HL-60/S4 (cell line): ENCODE data around the gene CASR.
"Not testable (repeated sequence)": the region's sequence is repeated elsewhere in the genome, so short reads cannot be mapped to it uniquely, and the experiment has no call there.

Experiments used
- in situ Hi-C: fragments of 300-500 bp; cut with MboI; formaldehyde crosslinking; loops from 2 replicates; pipeline ENCODE4 v1.14.3; 2022; ENCODE audit warnings: low sequenced_read_pairs

Gene CASR, protein sequence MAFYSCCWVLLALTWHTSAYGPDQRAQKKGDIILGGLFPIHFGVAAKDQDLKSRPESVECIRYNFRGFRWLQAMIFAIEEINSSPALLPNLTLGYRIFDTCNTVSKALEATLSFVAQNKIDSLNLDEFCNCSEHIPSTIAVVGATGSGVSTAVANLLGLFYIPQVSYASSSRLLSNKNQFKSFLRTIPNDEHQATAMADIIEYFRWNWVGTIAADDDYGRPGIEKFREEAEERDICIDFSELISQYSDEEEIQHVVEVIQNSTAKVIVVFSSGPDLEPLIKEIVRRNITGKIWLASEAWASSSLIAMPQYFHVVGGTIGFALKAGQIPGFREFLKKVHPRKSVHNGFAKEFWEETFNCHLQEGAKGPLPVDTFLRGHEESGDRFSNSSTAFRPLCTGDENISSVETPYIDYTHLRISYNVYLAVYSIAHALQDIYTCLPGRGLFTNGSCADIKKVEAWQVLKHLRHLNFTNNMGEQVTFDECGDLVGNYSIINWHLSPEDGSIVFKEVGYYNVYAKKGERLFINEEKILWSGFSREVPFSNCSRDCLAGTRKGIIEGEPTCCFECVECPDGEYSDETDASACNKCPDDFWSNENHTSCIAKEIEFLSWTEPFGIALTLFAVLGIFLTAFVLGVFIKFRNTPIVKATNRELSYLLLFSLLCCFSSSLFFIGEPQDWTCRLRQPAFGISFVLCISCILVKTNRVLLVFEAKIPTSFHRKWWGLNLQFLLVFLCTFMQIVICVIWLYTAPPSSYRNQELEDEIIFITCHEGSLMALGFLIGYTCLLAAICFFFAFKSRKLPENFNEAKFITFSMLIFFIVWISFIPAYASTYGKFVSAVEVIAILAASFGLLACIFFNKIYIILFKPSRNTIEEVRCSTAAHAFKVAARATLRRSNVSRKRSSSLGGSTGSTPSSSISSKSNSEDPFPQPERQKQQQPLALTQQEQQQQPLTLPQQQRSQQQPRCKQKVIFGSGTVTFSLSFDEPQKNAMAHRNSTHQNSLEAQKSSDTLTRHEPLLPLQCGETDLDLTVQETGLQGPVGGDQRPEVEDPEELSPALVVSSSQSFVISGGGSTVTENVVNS

DNA sequence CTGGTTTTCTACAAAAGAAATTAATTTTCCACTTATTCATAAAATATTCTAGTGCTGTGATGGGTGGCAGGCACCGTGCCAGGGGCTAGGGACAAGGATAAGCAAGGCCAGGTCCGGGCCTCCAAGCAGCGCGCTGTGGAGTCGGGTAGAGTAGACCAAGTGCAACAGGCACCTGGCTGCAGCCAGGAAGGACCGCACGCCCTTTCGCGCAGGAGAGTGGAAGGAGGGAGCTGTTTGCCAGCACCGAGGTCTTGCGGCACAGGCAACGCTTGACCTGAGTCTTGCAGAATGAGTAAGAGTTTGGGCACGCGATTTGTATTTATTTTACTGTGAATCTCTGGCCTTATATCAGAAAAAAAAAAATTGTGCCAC, at the start of gene CASR:
TSS of gene CASR (plus strand) at position 148 of the 372 bp plus-strand sequence. CDS start 70,522 bp downstream, outside the sequence.
- in situ Hi-C loops = no loop called here

DNA sequence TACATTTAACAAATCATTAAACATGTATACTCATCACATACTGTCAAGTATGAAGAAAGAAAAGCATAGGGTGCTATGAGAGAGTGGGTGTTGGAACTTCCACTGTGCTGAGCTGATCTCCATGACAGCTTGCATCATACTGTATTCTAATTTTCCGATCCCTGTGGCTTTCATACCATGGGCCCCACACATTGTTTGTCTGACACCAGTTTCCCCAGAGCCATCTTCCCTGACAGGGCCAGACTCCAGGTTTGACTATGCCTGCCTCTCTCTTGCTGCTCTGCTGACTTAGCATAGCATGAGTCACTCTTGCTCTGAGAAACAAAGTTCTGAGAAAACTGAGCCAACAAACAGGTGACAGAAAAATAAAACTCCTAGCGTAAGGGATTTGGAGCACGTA, 37.0 kb upstream of the CASR start:
- in situ Hi-C loops = no loop called here

DNA sequence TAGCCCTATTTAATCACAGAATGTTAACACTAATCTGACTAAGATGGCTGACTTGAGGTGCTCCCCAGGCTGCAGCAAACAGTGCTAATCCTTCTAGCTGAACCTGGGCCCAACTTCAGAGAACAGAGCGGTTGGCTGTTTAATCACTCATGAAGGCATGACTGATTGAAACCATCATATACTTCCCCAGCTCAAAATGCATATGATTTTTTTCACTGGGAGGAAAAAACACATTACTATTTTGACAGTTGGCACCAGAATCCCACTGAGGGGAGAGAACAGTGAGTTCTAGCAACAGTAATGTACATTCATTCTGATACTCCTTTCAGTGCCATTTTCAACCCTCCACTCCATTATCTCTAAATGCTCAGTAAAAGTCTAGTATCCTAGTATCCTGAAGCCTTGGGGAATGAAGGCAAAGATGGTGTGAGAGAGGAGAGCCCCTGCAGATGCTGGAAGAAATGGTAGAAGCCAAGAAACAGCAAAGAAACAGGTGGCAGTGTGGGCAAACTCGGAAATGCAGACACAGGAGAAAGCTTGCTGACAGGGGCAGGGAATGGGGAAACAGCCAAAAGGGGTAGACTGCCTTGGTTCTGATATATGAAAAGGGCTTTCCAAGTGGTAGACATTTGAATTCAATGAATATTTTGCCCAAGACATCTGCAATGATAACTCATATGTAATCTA, 34.4 kb upstream of the CASR start:
- in situ Hi-C loops = no loop called here

DNA sequence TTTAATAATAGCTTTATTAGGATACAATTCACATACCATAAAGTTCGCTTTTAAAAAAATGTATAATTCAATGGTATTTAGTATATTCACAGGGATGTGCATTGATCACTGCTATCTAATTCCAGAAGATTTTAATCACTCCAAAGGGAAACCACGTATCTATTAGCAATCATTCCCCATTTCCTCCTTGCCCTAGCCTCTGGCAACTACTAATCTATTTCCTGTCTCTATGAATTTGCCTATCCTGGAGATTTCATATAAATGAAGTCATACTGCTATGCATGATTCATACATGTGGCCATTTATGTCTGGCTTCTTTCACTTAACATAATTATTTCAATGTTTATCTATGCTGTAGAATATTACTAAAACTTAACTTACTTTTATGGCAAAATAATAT, 32.0 kb upstream of the CASR start:
- in situ Hi-C loops = no loop called here

DNA sequence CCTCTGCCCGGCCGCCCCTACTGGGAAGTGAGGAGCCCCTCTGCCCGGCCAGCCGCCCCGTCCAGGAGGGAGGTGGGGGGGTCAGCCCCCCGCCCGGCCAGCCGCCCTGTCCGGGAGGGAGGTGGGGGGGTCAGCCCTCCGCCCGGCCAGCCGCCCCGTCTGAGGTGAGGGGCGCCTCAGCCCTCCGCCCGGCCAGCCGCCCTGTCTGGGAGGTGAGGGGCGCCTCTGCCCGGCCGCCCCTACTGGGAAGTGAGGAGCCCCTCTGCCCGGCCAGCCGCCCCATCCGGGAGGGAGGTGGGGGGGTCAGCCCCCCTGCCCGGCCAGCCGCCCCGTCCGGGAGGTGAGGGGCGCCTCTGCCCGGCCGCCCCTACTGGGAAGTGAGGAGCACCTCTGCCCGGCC, 18.5 kb upstream of the CASR start:
- in situ Hi-C loops = not testable (repeated sequence)

DNA sequence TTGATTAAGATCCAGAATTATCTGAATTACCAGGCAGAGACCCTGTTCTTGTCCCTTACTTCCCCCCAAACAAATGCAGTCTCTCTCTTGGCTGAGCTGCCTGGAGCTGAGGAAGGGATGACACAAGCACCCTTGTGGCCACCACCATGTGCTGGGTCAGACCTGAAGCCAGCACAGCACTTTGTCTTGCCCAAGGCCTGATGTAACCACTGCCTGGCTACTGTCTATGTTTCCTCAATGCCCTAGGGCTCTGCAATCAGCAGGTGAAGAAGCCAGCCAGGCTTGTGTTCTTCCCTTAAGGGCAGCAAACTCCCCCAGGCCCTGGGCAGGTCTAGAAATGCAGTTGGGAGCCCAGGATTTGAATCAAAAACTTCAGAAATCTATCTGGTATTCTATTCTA, 15.8 kb upstream of the CASR start:
- in situ Hi-C loops = no loop called here

DNA sequence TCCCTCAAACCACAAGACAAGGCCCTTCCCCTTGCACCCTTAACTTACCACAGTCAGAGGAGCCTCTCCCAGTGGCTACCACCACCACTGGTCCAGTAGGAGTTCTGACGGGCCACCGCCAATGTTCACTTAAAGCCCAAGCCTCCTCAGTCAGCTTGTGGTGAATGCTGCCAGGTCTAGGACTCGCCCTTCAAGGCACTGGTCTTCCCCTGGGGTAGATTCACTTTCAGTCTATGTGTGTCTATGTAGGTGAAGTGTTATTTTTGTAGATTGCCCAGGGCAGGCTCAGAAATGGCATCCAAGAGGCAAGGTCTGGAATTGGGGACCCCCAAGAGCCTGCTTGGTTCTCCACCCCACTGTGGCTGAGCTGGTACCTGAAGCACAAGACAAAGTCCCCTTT, 15.4 kb upstream of the CASR start:
- in situ Hi-C loops = no loop called here

DNA sequence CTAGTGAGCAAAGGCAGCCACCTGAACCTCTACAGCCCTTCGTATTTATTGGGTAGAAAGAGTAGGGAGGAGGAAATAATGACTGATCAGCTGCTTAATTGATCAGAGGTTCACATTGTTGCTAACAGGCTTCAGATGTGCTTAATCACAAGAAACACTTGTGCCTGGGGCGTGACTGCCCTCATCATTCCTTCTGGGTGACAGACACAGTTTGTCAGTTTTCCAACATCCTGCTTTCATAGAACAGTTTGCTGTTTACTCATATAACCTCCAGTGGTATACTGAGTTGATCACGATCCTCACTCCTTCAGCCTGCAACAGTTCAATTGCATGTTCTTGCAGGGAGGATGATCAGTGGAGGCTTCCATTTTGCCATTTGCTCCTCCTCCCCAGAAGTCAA, 13.6 kb upstream of the CASR start:
- in situ Hi-C loops = no loop called here

DNA sequence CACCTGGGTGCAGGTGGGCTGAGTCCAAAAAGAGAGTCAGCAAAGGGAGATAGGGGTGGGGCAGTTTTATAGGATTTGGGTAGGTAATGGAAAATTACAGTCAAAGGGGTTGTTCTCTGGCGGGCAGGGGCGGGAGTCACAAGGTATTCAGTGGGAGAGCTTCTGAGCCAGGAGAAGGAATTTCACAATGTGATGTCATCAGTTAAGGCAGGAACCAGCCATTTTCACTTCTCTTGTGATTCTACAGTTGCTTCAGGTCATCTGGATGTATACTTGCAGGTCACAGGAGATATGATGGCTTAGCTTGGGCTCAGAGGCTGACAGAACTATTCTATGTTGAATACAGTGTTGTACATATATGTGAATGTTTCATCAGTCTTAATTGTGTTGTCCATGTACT, 12.1 kb upstream of the CASR start:
- in situ Hi-C loops = not testable (repeated sequence)

DNA sequence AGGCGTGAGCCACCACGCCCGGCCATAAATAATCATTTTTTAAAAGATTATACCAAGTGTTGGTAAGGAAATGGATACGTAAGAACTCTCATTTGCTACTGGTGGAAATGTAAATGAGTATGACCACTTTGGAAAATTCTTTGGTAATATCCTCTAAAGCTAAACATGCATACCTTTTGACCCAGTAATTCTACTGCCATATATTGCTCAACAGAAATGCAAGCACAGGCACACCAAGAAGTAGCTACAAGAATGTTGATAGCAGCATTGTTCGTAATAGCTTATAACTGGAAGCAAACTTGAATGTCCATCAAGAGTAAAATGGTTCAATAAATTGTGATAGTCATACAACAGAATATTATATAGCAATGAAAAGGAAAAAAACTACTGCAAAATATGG, 4.8 kb upstream of the CASR start:
- in situ Hi-C loops = no loop called here

DNA sequence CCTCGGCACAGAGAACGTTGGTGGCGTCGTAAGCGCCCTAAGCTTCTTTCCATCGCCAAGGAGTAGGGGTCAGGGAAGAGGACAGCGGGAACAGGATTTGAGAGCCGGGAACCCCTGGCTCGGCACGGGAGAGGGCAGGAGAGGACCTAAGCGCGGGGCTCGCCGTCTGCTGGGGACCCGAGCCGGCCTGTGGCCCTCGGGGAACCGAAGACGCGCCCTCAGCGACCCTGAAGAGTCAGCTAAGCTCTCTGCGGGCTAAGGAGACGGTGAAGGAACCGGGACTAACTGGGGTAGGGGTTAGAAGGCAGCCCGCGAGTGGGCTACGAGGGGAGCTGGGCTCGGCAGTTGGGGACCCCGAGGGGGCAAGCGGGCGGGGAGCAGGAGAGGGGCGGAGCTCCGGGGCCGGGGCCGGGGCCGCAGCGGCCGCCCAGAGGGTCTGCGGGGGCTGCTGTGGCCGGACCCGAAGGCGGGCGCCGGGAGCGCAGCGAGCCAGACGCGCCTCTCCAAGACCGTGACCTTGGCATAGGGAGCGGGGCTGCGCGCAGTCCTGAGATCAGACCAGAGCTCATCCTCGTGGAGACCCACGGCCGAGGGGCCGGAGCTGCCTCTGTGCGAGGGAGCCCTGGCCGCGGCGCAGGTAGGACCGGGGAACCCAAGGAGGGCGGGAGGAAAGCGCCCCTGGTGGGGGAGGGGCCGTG, 574 bp downstream of the CASR start:
- in situ Hi-C loops = no loop called here

DNA sequence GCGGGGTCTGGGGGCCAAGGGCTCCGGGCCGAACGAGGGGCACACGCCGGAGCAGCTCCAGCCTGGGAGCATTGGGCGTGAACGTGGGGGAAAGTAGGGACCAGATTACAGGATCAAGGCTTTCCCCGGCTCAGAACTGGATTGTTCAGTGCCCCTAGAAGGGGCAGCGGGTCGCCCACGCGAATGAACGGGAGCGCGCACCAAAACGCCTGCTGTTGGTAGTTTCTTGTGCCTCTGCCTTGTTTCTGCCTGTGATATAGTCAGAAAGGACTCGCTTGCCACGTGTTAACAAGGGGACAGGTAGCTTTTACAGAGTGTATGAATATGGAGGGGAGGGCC, 1.1 kb downstream of the CASR start:
- in situ Hi-C loops = no loop called here

DNA sequence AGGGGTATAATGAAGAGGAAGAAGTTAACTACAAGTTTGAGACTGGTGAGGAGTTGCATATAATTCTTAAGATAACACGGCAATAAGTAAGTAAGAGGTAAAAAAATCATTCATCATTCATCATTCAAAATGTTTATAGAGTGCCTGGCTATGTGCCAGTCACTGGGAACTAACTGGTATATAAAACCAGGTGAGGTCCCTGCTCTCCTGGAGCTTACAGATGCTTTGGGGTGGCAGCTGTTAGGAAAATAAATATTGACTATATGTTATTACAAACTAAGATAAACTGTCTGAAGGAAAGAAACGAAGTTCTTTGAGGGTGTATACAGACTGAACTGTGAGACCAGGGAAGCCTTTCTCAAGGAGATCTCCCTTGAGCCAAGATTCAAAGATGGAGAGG, 2.9 kb downstream of the CASR start:
- in situ Hi-C loops = no loop called here

DNA sequence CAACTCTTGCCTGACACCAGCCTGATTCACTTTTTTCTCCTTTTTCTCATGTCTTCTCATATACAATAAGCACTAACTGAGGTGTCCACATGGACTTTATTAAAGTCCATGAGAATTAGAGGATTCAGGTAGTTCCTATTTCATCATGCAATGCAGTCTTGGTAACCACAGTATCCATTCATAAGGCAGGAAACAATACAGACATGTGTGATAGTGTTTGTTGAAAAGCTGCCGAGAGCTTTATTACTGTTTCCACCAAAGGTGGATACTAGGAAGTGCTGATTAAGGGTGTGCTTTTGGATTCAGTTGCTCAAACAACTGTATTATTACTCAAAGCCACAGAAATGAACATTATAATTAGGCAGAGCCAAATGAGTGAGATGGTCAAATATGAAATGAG, 5.3 kb downstream of the CASR start:
- in situ Hi-C loops = no loop called here

DNA sequence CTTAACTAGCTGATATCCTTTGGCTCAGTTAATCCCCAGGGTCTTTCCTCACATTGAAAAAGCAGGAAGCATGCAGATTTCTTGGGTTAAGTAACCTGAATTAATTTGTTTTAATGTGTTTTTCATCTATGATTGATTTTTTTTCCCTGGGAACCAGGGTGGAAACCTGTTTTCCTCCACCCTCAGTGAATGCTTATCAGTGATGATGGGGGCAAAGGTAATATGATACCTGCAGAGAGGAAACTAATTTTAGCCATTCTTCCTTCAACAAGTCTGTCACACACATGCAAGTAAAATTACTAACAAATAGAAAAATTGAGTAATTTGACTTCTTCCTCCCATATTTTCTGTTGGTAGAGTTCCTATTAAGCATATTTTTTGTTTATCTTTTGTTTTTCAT, 5.9 kb downstream of the CASR start:
- in situ Hi-C loops = no loop called here

DNA sequence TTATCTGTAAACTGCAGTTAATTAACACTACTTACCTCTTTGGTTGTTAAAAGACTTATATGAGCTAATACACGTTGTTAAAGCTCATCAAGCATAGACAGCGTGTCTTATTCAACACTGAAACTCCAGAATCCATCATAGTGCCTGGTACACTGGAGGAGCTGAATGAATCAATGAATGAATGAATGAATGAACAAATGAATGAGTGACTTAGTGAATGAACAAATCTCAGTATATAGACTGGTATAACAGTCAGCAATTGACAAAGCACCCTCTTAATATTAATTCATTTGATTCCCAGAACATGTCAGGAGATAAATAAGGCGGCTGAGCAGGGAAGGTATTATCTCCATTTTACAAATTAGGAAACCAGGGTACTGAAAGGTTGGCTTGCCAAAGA, 7.1 kb downstream of the CASR start:
- in situ Hi-C loops = no loop called here

DNA sequence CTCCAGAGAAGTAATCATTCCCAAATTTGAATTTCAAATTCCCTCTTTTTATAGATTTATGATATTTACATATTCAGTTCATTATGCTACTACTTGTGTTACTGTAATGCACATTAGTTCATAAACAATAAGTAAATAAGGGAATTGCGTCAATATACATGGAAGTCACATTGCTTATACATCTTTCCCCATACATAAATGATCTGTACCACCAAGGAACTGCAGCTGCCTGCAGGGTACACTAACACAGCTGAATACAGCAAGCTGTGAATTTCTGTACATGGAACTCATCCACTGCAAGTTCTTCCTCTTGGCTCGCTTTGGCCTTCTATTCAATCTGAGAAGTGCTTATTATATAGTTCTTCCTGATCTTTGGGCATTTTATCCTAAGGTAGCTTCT, 15.5 kb downstream of the CASR start:
- in situ Hi-C loops = no loop called here

DNA sequence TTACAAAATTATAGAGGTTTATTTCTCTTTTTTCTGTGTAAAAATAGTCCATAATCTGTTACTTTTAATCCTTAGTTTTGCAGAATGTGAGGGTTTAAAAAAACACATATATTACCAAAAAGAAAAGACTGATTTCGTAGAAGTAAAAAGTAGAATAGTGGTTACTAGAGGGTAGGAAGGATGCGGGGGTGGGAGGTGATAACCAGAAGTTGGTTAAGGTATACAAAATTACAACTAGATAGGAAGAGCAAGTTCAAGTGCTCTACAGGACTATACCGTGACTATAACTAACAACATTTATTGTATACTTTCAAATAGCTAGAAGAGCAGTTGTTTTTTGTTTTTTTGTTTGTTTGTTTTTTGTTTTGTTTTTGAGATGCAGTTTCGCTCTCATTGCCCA, 16.1 kb downstream of the CASR start:
- in situ Hi-C loops = no loop called here

DNA sequence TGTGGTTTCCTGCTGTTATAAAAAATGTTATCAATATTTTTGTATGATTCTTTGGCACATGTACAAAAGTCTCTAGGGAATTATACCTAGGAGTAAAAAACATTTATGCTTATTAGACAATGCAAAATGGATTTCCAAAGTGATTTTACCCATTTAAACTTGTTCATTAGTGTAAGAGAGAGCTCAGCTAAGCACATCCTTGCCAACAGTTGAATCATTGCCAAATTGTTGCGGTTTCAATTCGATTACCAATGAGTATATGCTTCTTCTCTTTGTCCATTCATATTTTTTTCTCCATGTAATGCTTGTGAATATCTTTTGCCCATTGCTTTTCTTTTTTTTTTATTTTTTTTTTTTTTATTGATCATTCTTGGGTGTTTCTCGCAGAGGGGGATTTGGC, 17.2 kb downstream of the CASR start:
- in situ Hi-C loops = no loop called here

DNA sequence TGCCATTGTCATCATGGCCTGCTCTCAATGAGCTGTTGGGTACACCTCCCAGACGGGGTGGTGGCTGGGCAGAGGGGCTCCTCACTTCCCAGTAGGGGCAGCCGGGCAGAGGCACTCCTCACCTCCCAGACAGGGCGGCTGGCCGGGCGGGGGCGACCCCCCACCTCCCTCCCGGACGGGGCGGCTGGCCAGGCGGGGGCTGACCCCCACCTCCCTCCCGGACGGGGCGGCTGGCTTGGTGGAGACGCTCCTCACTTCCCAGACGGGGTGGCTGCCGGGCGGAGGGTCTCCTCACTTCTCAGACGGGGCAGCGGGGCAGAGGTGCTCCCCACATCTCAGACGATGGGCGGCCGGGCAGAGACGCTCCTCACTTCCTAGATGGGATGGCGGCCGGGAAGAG, 18.0 kb downstream of the CASR start:
- in situ Hi-C loops = not testable (repeated sequence)

DNA sequence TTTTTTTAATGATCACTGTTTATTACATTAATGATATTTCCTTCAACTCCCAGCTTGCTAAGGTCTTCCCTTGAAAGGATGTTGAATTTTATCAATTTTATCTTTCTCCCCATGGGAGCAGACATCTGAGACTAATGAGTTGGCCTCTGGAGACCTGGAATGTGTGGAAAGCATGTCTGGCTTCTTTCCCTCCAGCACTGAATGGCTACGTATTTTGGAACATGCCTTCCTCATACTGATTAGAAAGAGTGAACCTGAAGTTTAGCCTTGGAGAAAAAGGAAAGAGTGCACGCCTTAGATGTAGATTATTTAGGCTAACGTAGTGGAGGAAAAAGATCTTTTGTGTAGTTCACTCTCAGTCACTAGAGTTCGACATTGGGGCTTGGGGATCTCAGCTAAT, 25.1 kb downstream of the CASR start:
- in situ Hi-C loops = no loop called here
